Nephron progenitor cell (in vitro differentiated cells): ENCODE measurements around the gene GRXCR1.

Source experiments
- DNase-seq: peaks from one replicate; pipeline ENCODE4 v3.0.0; 2021
- H3K27ac Mint-ChIP-seq: 2 replicates; pipeline ENCODE4 v1.8.0; 2021; ENCODE audit warnings: mild to moderate bottlenecking, moderate library complexity, mixed read lengths
- H3K27me3 Mint-ChIP-seq: 2 replicates; pipeline ENCODE4 v1.8.0; 2021; ENCODE audit warnings: mild to moderate bottlenecking, low read depth, mixed read lengths; ENCODE audit not compliant: poor library complexity
- H3K36me3 Mint-ChIP-seq: 2 replicates; pipeline ENCODE4 v1.8.0; 2021; ENCODE audit warnings: low read depth, mixed read lengths
- H3K4me1 Mint-ChIP-seq: 2 replicates; pipeline ENCODE4 v1.8.0; 2021; ENCODE audit warnings: mixed read lengths
- H3K4me3 Mint-ChIP-seq: 2 replicates; pipeline ENCODE4 v1.8.0; 2021; ENCODE audit warnings: mild to moderate bottlenecking, moderate library complexity, mixed read lengths
- H3K9me3 Mint-ChIP-seq: 2 replicates; pipeline ENCODE4 v1.8.0; 2021; ENCODE audit warnings: mild to moderate bottlenecking, moderate library complexity, mixed read lengths
- CTCF ChIP-seq: fragments of 200-600 bp; sonication (generic); IDR thresholded peaks from 2 replicates; pipeline ENCODE4 v1.5.0; 2021; ENCODE audit warnings: antibody characterized with exemption

The GRXCR1 gene

DNA sequence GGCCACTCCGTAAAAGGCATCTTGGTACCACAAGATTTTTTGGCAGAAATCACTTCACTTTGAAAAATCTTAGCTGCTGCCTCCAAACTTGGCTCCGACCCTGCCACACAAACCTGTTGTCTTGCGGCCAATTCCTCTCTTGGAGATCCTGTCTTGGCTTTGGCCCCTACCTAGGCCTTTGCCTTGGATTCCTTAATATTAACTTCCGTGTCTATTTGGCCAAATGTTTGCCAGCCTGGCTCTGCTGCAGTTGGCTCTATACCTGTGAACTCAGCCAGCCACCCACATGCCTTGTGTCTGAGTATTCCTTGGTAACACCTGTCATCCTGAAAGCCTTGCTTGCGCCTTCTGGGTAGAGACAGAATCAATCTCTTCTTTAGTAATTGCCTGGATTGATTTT lies 12.5 kb downstream of the GRXCR1 start:
- Mint-ChIP-seq H3K27me3 (no peaks in the 10 kb centered on the region), H3K4me3 (no peak overlapping the region), H3K27ac (no peak overlapping the region), H3K36me3 (no peaks in the 10 kb centered on the region), H3K9me3 (no peaks in the 10 kb centered on the region), H3K4me1 (peaks cover 14% of the 10 kb centered on the region)
- no peak for TF ChIP-seq CTCF
- no peak for DNase-seq

- H3K27me3 Mint-ChIP-seq, result no peaks in the 10 kb centered on the region
- TF ChIP-seq CTCF, result no peak
- H3K4me3 Mint-ChIP-seq, result no peak overlapping the region
- no peak overlapping the region for H3K27ac Mint-ChIP-seq
- H3K4me1 Mint-ChIP-seq, result peaks cover 14% of the 10 kb centered on the region
- no peaks in the 10 kb centered on the region for H3K9me3 Mint-ChIP-seq
- no peak for DNase-seq
- no peaks in the 10 kb centered on the region for H3K36me3 Mint-ChIP-seq
Measured at GRCh38 chr4:42905591-42905990, 13.1 kb downstream of the GRXCR1 start.

DNA sequence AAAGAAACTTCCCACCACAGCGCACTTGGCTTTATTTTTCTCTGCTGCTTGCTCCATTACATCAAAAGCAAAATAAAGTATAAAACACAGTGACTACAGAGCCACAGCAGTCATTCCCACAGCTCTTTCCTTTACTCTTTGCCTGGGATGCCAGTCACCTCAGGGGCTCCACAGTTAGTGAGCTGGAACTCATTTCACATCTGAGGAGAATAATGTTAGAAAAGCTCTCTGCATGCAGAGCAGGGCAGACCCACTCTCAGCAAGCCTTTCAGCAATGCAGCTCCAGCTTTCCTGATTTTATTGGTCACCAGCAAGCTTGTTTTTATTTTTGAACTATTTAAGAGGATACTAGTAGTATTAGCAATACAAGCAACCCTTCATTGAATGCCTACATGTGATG lies 13.8 kb downstream of the GRXCR1 start:
- Mint-ChIP-seq H3K4me1 (peaks cover 14% of the 10 kb centered on the region), H3K27me3 (no peaks in the 10 kb centered on the region)

DNA sequence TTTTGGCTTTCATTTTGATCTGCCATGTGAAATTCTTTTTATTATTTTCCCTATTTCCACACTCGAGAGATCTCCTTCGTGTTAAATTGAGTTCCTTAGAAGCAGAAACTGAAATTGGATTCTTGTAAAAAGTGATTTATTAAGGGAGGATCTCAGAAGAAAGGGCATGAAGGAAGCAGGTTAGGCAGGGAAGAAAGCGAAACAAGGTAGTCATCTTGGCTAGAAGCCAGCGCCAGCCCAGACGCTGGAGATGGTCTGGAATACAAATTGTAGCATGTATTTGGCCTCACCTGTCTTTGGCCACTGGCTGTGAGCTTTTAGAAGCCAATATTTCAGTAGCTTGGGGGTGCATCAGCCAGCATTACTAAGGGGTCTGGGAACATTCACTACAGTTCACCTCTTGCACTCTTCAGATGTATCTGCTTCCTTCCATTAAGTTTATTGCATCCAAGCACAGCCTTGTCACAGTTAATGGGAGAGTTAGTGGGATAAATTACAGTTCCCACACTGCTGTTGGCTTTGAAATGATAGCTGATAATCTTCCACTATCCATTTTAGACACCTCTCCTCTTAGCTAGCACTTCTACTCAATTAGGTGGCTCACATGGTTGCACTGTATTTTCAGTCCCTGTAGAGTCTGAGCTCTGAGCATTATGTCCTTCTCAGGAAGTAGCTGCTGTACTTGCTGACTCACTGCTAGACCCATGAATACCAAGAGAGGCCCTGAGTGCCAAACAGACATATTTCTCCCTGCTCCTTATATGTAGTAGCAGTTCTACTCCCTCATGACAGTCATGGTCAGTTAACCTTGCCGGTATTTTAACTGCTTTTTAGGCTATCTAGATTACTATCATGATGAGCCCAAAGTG lies 14.6 kb downstream of the GRXCR1 start:
- no peaks in the 10 kb centered on the region for H3K27me3 Mint-ChIP-seq
- H3K9me3 Mint-ChIP-seq, result no peaks in the 10 kb centered on the region
- H3K36me3 Mint-ChIP-seq, result no peaks in the 10 kb centered on the region
- no peak overlapping the region for H3K4me3 Mint-ChIP-seq
- no peak for DNase-seq
- H3K4me1 Mint-ChIP-seq, result peaks cover 14% of the 10 kb centered on the region
- no peak overlapping the region for H3K27ac Mint-ChIP-seq
- no peak for TF ChIP-seq CTCF

More for the DNA sequence above, 13.8 kb downstream of the GRXCR1 start:
- no peak for TF ChIP-seq CTCF
- no peak for DNase-seq
- H3K27ac Mint-ChIP-seq, result no peak overlapping the region
- no peaks in the 10 kb centered on the region for H3K9me3 Mint-ChIP-seq
- H3K4me3 Mint-ChIP-seq, result no peak overlapping the region
- no peaks in the 10 kb centered on the region for H3K36me3 Mint-ChIP-seq

DNA sequence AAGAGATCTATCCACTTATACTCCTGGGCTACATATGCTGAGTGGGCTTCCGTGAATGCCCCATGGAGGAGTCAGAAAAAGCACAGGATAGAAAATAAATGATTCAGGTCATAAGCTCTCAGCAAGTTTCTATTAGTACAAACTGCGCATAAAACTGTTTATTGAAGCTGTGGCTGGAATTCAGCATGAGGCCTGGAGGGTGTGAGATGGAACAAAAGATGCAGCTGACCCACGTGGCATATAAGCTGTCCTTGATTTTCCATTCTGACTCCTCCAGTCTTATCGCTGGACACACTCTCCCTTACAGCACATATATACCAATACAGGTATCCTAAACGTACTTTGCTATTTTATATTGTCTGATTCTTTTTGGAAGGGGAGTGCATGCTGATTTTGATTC lies 17.9 kb downstream of the GRXCR1 start:
- no peaks in the 10 kb centered on the region for H3K9me3 Mint-ChIP-seq
- no peaks in the 10 kb centered on the region for H3K36me3 Mint-ChIP-seq
- H3K4me1 Mint-ChIP-seq, result peaks cover 14% of the 10 kb centered on the region
- no peak for TF ChIP-seq CTCF
- peaks cover 3% of the 10 kb centered on the region for H3K27me3 Mint-ChIP-seq
- no peak for DNase-seq
- no peak overlapping the region for H3K27ac Mint-ChIP-seq
- no peak overlapping the region for H3K4me3 Mint-ChIP-seq

DNA sequence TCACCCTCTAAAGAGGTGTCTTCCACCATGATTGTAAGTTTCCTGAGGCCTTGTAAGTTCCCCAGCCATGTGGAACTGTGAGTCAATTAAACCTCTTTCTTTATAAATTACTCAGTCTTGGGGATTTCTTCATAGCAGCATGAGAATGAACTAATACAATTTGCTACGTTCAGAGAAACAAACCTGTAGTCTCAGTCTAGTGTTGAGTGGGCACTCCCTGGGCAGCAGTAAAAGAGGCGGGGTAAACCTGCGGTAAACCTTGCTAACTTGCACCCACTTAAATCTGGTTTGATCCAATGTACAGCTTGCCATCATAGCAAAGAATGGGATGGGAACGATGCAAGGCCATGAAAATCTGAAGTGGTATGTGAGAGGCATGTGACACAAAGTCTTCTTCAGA lies 22.4 kb downstream of the GRXCR1 start:
- H3K36me3 Mint-ChIP-seq, result no peaks in the 10 kb centered on the region
- no peak overlapping the region for H3K4me3 Mint-ChIP-seq
- no peak overlapping the region for H3K27ac Mint-ChIP-seq
- no peaks in the 10 kb centered on the region for H3K4me1 Mint-ChIP-seq
- no peaks in the 10 kb centered on the region for H3K9me3 Mint-ChIP-seq
- no peak for TF ChIP-seq CTCF
- DNase-seq, result no peak
- H3K27me3 Mint-ChIP-seq, result peaks cover 3% of the 10 kb centered on the region
